Activated CD8-positive, alpha-beta T cell treated with anti-CD3 and anti-CD28 coated beads, Interleukin-2, amount 10 ng/mL, durations not matched to agents 7 days and 5 days (primary cell): ENCODE measurements around the gene ZKSCAN2. TPM values are rescaled to one million over a fixed set of nuclear protein-coding genes. Genes with fewer than 3 reads are reported as not detected.

ENCODE experiments used
- ATAC-seq: fragments of 150-1000 bp; cut with Tn5 transposase; one replicate; pipeline ENCODE4 v1.10.0; 2021; ENCODE audit warnings: moderate library complexity
- CTCF ChIA-PET: fragments of 350-600 bp; sonication (Branson Sonifier 250); formaldehyde crosslinking; loops from one replicate; lab custom pipeline; 2021; ENCODE audit warnings: antibody characterized with exemption; lab: Charles Lee
- POLR2A ChIA-PET: fragments of 350-600 bp; sonication (Branson Sonifier 250); formaldehyde crosslinking; loops from one replicate; lab custom pipeline; 2021; ENCODE audit warnings: antibody characterized with exemption; lab: Charles Lee
- DNase-seq: peaks from one replicate; pipeline ENCODE4 v3.0.0-alpha.2; 2020
- H3K27ac Mint-ChIP-seq: one replicate; pipeline ENCODE4 v1.8.0; 2021; ENCODE audit warnings: mild to moderate bottlenecking, mixed read lengths
- H3K27me3 Mint-ChIP-seq: one replicate; pipeline ENCODE4 v1.8.0; 2021; ENCODE audit warnings: low read depth, mixed read lengths
- H3K36me3 Mint-ChIP-seq: one replicate; pipeline ENCODE4 v1.8.0; 2021; ENCODE audit warnings: low read depth, mixed read lengths
- H3K4me1 Mint-ChIP-seq: one replicate; pipeline ENCODE4 v1.8.0; 2021; ENCODE audit warnings: low read depth, mixed read lengths
- H3K4me3 Mint-ChIP-seq: one replicate; pipeline ENCODE4 v1.8.0; 2021; ENCODE audit warnings: mild to moderate bottlenecking, mixed read lengths
- H3K9me3 Mint-ChIP-seq: one replicate; pipeline ENCODE4 v1.8.0; 2022; ENCODE audit warnings: mixed read lengths; ENCODE audit not compliant: insufficient read depth
- total RNA-seq, 2 experiments: library from RNA; stranded (reverse); gene quantifications; one replicate each; pipeline ENCODE4 v1.2.3, GENCODE V29; 2021

The ZKSCAN2 gene
- total RNA-seq, 2 experiments from 2014 or later, result 3.7 to 4.6 TPM

GRCh38 chr16:25187491-25187795 is 70.2 kb downstream of the ZKSCAN2 start:
- no peaks in the 10 kb centered on the region for H3K4me1 Mint-ChIP-seq

More at GRCh38 chr16:25187491-25187795, 70.2 kb downstream of the ZKSCAN2 start:
- POLR2A ChIA-PET, result no interaction called here
- no peaks in the 10 kb centered on the region for H3K27me3 Mint-ChIP-seq
- no peaks in the 10 kb centered on the region for H3K36me3 Mint-ChIP-seq
- DNase-seq, result no peak
- CTCF ChIA-PET, result no interaction called here
- no peak overlapping the region for H3K27ac Mint-ChIP-seq
- ATAC-seq, result no peak
- no peak overlapping the region for H3K4me3 Mint-ChIP-seq
- H3K9me3 Mint-ChIP-seq, result no peaks in the 10 kb centered on the region

Other genes starting within 250 kb of the ZKSCAN2 start
- gene ARHGAP17, start 242.5 kb downstream of the ZKSCAN2 start, total RNA-seq, result 10 to 100 TPM; 72.4 to 75.8 TPM
- gene LCMT1, start 146.1 kb downstream of the ZKSCAN2 start, total RNA-seq, result 10 to 100 TPM; 37.9 to 41.3 TPM
- under 1 TPM in 1 of 2 experiments, not detected in 1; 0.18 TPM for gene AQP8, start 40.9 kb downstream of the ZKSCAN2 start, total RNA-seq